Stomach (tissue), 9 donors: ENCODE results near the gene IDH3A. TPM values are rescaled to one million over a fixed set of nuclear protein-coding genes. Genes with fewer than 3 reads are reported as not detected.
A peak's percentile ranks its signal among the peaks of the same experiment; 100 is the strongest.

Experiments
- DNase-seq, 2 donors: peaks; one replicate each; pipeline versions ENCODE4 v3.0.0 to v3.0.0-alpha.2; 2013 to 2019
- H3K27ac ChIP-seq, 5 donors: fragments of 200-600 bp in 4 of 5; sonication (generic) in 4 of 5; one replicate each; pipeline ENCODE4 v1.5.1; 2013 to 2019; ENCODE audit warnings: mild to moderate bottlenecking in 1 of 5, moderate library complexity in 1 of 5
- H3K27me3 ChIP-seq, 3 donors: fragments of 200-600 bp; sonication (generic); one replicate each; pipeline ENCODE4 v1.5.1; 2017 to 2019; ENCODE audit warnings: mixed run types in 1 of 3
- H3K36me3 ChIP-seq, 4 donors: fragments of 200-600 bp; sonication (generic); 1 replicate in 3 of 4; 2 replicates in 1 of 4; pipeline ENCODE4 v1.5.1; 2016 to 2019
- H3K4me1 ChIP-seq, 4 donors: fragments of 200-600 bp; sonication (generic); one replicate each; pipeline ENCODE4 v1.5.1; 2016 to 2019
- H3K4me3 ChIP-seq, 4 donors: fragments of 200-600 bp; sonication (generic) in 3 of 4; one replicate each; pipeline ENCODE4 v1.5.1; 2016 to 2019; ENCODE audit warnings: mild to moderate bottlenecking in 1 of 4
- H3K9me3 ChIP-seq, 4 donors: fragments of 200-600 bp; sonication (generic); one replicate each; pipeline ENCODE4 v1.5.1; 2016 to 2019
- EP300 ChIP-seq: sonication (generic); formaldehyde crosslinking; IDR thresholded peaks from one replicate; pipeline ENCODE4 v1.6.1; 2017; ENCODE audit warnings: antibody characterized with exemption
- POLR2A ChIP-seq, 4 donors: fragments of 450-650 bp; IDR thresholded peaks; one replicate each; pipeline ENCODE4 v1.6.1; 2016; ENCODE audit warnings: antibody characterized with exemption in 4 of 4, control low read depth in 2 of 4, mild to moderate bottlenecking in 1 of 4, moderate library complexity in 1 of 4
- POLR2AphosphoS5 ChIP-seq, 3 donors: sonication (generic); formaldehyde crosslinking; IDR thresholded peaks; one replicate each; pipeline ENCODE4 v1.6.1; 2016; ENCODE audit warnings: antibody characterized with exemption in 3 of 3
- WGBS, 5 donors: extraction: QIAGEN DNeasy Blood & Tissue Kit in 3 of 5; methylation state at CpG; one replicate each; pipeline versions ENCODE4 v1.1.5 to v1.1.7; 2013 to 2018; 5-methylcytosine and 5-hydroxymethylcytosine counted together
- intact Hi-C: fragments of 100-400 bp; cut with DNase I; formaldehyde crosslinking; loops from one replicate; pipeline ENCODE4 v1.15.1; 2023; ENCODE audit warnings: low total_unique reads
- polyA plus RNA-seq, 3 donors: library from polyadenylated mRNA; stranded (reverse); fragments of 200-250 nt; gene quantifications; one replicate each; pipeline ENCODE4 v1.2.3, GENCODE V29; 2013
- total RNA-seq, 5 donors: library from RNA; depleted of rRNA; stranded (reverse); fragments of >200 nt; gene quantifications; one replicate each; pipeline versions ENCODE4 v1.1.0 to v1.2.3, GENCODE V29; 2014 to 2016
- TF ChIP-seq, protein P1 (sequence below), 7 experiments: fragments of 450-650 bp in 4 of 7; fragments of 200-600 bp in 3 of 7; sonication (generic) in 3 of 7; IDR thresholded peaks; one replicate each; pipeline ENCODE4 v1.5.1; 2016 to 2019; ENCODE audit warnings: antibody characterized with exemption in 7 of 7, control low read depth in 2 of 7, mild to moderate bottlenecking in 1 of 7
- donor health status: healthy with polysubstance abuse.
- donor health status: Bipolar disorder and iron deficiency.
- donor health status: healthy.

The IDH3A gene
- total and polyA plus RNA-seq, 8 donors: 25.5 to 731 (median 49.1) TPM

DNA sequence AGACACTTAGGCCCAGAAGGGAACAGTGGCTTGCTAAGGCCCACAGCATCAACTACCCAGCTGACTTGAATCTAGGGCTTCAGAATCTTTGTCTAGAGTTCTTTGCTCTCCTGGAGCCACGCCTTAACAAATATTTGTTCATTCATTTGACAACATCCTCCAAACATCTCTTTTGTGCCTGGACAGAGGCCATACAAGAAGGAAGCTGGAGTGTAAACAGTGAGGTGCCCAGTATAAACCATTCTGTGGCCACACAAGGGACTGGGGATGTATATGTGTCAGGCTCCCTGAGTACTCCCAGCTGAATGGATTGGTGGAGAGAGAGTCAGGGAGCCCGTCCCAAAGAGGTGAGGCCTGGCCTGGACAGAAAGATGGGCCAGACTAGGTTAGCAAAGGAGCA lies 21.3 kb upstream of the IDH3A start:
- Histone ChIP-seq H3K36me3 (no peaks in the 10 kb centered on the region), H3K9me3 (no peaks in the 10 kb centered on the region), H3K4me3 (no peak overlapping the region), H3K27ac (no peak overlapping the region), H3K4me1 (peaks cover 5 to 28% (median 16%) of the 10 kb centered on the region in 4 donors), H3K27me3 (no peaks in the 10 kb centered on the region)
- WGBS, 5 donors: 45 to 67% (median 59%) methylated on average over 2 of the region's 2 CpGs
- no peak for DNase-seq
- intact Hi-C loops: no loop called here
- TF ChIP-seq POLR2AphosphoS5 (IDR thresholded peaks at IDR 0.05): no peak
- TF ChIP-seq, protein P1, sequence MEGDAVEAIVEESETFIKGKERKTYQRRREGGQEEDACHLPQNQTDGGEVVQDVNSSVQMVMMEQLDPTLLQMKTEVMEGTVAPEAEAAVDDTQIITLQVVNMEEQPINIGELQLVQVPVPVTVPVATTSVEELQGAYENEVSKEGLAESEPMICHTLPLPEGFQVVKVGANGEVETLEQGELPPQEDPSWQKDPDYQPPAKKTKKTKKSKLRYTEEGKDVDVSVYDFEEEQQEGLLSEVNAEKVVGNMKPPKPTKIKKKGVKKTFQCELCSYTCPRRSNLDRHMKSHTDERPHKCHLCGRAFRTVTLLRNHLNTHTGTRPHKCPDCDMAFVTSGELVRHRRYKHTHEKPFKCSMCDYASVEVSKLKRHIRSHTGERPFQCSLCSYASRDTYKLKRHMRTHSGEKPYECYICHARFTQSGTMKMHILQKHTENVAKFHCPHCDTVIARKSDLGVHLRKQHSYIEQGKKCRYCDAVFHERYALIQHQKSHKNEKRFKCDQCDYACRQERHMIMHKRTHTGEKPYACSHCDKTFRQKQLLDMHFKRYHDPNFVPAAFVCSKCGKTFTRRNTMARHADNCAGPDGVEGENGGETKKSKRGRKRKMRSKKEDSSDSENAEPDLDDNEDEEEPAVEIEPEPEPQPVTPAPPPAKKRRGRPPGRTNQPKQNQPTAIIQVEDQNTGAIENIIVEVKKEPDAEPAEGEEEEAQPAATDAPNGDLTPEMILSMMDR (IDR thresholded peaks at IDR 0.05): no peak
- TF ChIP-seq EP300: no peak
- no peak for TF ChIP-seq POLR2A (IDR thresholded peaks at IDR 0.05)

DNA sequence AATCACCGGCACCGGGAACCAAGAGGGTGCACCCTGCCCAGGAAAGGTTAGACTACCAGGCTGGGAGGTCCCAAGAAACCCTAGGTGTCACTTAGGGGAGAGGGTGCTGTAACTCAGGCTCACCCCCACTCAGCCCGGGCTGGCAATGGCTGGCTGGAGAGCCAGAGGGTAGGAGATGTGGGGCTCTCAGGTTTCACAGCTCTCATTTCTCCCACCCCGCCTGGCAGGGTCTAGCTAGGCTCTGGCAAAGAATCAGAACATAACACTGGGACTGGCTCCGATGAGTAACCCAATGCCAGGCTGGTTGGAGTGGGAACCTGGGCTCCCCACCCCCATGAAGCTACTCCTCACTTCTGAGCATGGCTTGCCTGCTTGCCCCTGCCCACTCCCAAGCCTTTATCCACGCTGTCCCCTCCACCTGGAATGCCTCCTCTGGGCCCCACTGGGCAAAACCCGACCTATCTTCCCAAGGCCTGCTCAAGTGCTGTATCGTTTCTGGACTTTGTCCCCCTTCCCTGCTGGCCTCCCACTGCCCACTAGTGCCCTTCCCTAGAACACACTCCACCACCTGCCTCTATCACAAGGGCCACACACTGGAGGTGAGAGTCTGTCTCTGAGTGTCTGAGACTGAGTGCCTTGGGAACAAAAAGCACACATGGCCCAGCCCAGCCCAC lies 19.9 kb upstream of the IDH3A start:
- Histone ChIP-seq H3K27me3 (no peaks in the 10 kb centered on the region), H3K4me3 (no peak overlapping the region), H3K4me1 (peaks cover 5 to 28% (median 17%) of the 10 kb centered on the region in 4 donors), H3K27ac (no peak overlapping the region), H3K9me3 (no peaks in the 10 kb centered on the region), H3K36me3 (no peaks in the 10 kb centered on the region)
- peak in 1 of 2 donors; percentile 50 for DNase-seq
- TF ChIP-seq POLR2A (IDR thresholded peaks at IDR 0.05) (no peak), POLR2AphosphoS5 (IDR thresholded peaks at IDR 0.05) (no peak), EP300 (no peak)
- TF ChIP-seq, protein P1 (IDR thresholded peaks at IDR 0.05): no peak
- WGBS, 5 donors: 66 to 75% (median 69%) methylated on average over 8 of the region's 8 CpGs
- intact Hi-C loops: no loop called here

DNA sequence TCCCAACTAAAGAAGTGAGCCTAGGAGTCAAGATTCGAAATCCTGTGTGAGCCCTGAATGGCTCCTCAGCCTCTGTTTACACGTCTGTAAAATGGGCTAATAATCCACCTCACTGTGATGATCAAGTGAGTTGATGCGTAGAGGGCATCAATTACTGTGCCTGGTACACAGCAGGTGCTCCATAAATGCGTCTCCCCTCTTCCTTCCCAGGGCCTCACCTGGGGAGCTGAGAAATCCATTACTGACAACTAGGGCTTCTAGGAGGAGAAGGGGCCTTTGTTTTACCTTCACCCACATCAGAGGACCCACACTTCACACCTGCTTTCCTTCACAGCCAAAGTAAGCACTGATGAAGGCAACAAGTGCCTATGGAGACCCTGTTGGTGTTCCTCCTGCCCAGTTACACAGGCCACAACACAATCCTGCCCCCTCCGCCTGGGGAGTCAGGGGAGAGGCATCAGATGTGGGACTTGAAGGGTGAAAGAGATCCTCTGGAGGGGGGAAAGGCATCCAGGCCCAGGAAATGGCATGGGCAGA lies 19.3 kb upstream of the IDH3A start:
- WGBS, 5 donors: 89 to 96% (median 93%) methylated on average over 5 of the region's 5 CpGs
- no peaks in the 10 kb centered on the region for H3K9me3 ChIP-seq
- no peak overlapping the region for H3K4me3 ChIP-seq
- intact Hi-C loops: no loop called here
- H3K4me1 ChIP-seq: peaks cover 5 to 28% (median 17%) of the 10 kb centered on the region in 4 donors
- no peaks in the 10 kb centered on the region for H3K27me3 ChIP-seq
- no peak overlapping the region for H3K27ac ChIP-seq
- no peak for DNase-seq
- no peaks in the 10 kb centered on the region for H3K36me3 ChIP-seq
- TF ChIP-seq EP300 (no peak), POLR2AphosphoS5 (IDR thresholded peaks at IDR 0.05) (no peak), POLR2A (IDR thresholded peaks at IDR 0.05) (no peak)
- TF ChIP-seq, protein P1 (IDR thresholded peaks at IDR 0.05): no peak

DNA sequence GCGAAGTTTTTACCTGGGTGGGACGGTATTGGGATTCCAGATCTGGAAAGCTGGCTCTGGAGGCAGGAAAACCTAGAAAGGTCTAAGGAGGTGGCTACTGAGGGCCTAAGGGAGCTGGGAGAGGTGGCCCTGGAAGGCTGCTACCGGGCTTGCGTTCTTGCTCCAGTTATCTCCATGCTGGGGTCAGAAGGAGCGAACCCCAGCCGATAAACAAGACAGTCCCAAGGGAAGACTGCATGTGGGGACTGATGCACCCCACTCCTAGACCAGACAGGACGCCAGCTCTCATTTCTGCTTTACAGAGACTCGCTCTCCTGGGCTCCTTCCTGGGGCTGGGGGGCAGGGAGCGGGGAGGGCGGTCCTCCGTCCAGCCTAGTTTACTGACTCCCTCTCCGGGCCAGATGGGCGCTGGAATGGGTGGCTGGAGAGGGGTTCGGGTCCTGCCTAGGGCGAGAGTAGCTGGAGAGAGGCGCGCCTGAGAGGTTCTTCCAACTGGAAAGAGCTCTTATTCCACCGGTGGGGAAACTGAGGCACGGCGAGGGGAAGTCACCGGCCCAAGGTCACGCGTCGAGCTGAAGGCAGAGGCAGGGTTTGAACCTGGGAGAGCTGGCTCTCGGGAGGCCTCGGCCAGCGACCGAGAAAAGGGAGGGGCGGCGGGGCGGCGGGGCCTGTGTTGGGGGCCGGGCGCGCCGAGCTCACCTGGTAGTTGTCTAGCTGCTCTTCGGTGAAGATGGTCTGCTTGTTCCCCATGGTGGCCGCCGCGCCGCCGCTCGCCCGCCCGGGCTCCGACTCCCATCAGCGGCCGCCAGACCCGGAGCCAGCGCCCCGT lies 18.5 kb upstream of the IDH3A start:
- TF ChIP-seq POLR2A (IDR thresholded peaks at IDR 0.05) (no peak), POLR2AphosphoS5 (IDR thresholded peaks at IDR 0.05) (no peak), EP300 (no peak)
- TF ChIP-seq, protein P1 (IDR thresholded peaks at IDR 0.05): no peak
- WGBS, 5 donors: 29 to 64% (median 41%) methylated on average over 21 to 51 of the region's 51 CpGs
- peak overlapping the region; percentile 57 to 90 (median 82) for H3K27ac ChIP-seq
- no peaks in the 10 kb centered on the region for H3K9me3 ChIP-seq
- no peaks in the 10 kb centered on the region for H3K27me3 ChIP-seq
- DNase-seq: no peak
- intact Hi-C loops: no loop called here
- peak overlapping the region; percentile 65 to 79 (median 72) for H3K4me3 ChIP-seq
- peaks cover 5 to 28% (median 17%) of the 10 kb centered on the region in 4 donors for H3K4me1 ChIP-seq
- no peaks in the 10 kb centered on the region for H3K36me3 ChIP-seq
